K562 (cell line): ENCODE data around the gene SCN4B. TPM values are rescaled to one million over a fixed set of nuclear protein-coding genes. Genes with fewer than 3 reads are reported as not detected.

Source experiments
- ATAC-seq: fragments of 200-7000 bp; cut with Tn5 transposase; 3 replicates; pipeline ENCODE4 v1.9.1; 2020; ENCODE audit warnings: moderate library complexity
- BruUV-seq: library from RNA; stranded (reverse); fragments of 400-500 nt; replicated peaks from 2 replicates; lab custom pipeline; 2021; lab: Mats Ljungman, UMichigan
- CTCF ChIA-PET: fragments of 300-600 bp; formaldehyde crosslinking; extraction: SDS; loops from one replicate; lab custom pipeline; 2021; ENCODE audit warnings: low intra/inter-chr PET ratio; lab: Yijun Ruan, JAX
- POLR2A ChIA-PET: fragments of 300-600, 350-650 bp; sonication (Branson Sonifier 250); formaldehyde crosslinking; extraction: SDS; loops from one replicate; lab custom pipeline; 2021; ENCODE audit warnings: antibody characterized with exemption, inconsistent platforms; lab: Yijun Ruan, JAX
- DNase-seq, 4 experiments: peaks; one replicate each; pipeline versions ENCODE4 v3.0.0 to v3.0.0-alpha.2; 2011 to 2018; ENCODE audit warnings: low spot score in 3 of 4, mixed read lengths in 3 of 4; ENCODE audit errors: extremely low read depth in 1 of 4
- FAIRE-seq: peaks from 2 replicates; lab custom pipeline; 2011; peaks lifted over from hg19 to GRCh38; lab: Jason Lieb, UNC
- H2AFZ ChIP-seq: 2 replicates; pipeline ENCODE4 v1.6.0; 2011; ENCODE audit warnings: low read depth, low read length, control low read depth, inconsistent platforms
- H3K27ac ChIP-seq: fragments of 200-600 bp; 3 replicates; pipeline ENCODE4 v1.8.0; 2011; ENCODE audit warnings: low read depth, mild to moderate bottlenecking, control low read depth, inconsistent platforms, low read length, moderate library complexity, mixed read lengths; ENCODE audit errors: extremely low read depth
- H3K27me3 ChIP-seq, 2 experiments: fragments of 300-600 bp in 1 of 2; 2 replicates in 1 of 2; 3 replicates in 1 of 2; pipeline versions ENCODE4 v1.6.0 to v1.8.0; 2011; ENCODE audit warnings: inconsistent platforms in 2 of 2, low read length in 2 of 2, mild to moderate bottlenecking in 1 of 2, mixed read lengths in 1 of 2, moderate library complexity in 1 of 2; ENCODE audit not compliant: control insufficient read depth in 2 of 2, insufficient read depth in 2 of 2
- H3K36me3 ChIP-seq: fragments of 300-600 bp; 3 replicates; pipeline ENCODE4 v1.8.0; 2011; ENCODE audit warnings: mild to moderate bottlenecking, low read length, inconsistent platforms; ENCODE audit not compliant: control insufficient read depth, insufficient read depth
- H3K4me1 ChIP-seq, 2 experiments: fragments of 200-600 bp in 1 of 2; replicated peaks in 1 of 2; 2 replicates in 1 of 2; 3 replicates in 1 of 2; pipeline versions ENCODE4 v1.5.1 to v1.8.0; 2011; ENCODE audit warnings: inconsistent platforms in 2 of 2, low read length in 2 of 2, mild to moderate bottlenecking in 1 of 2, mixed read lengths in 1 of 2, moderate library complexity in 1 of 2; ENCODE audit not compliant: control insufficient read depth in 2 of 2, insufficient read depth in 2 of 2
- H3K4me2 ChIP-seq: 2 replicates; pipeline ENCODE4 v1.6.1; 2011; ENCODE audit warnings: low read length, control low read depth, inconsistent platforms, mixed read lengths; ENCODE audit not compliant: insufficient read depth
- H3K4me3 ChIP-seq: fragments of 200-600 bp; sonication (generic), shearing (Covaris generic); 2 replicates; pipeline ENCODE4 v1.5.1; 2016; ENCODE audit warnings: control low read depth, inconsistent platforms
- H3K79me2 ChIP-seq: fragments of 200-600 bp; 3 replicates; pipeline ENCODE4 v1.8.0; 2011; ENCODE audit warnings: low read length, inconsistent platforms; ENCODE audit not compliant: control insufficient read depth, insufficient read depth
- H3K9ac ChIP-seq, 2 experiments: 2 replicates each; pipeline versions ENCODE4 v1.6.0 to v1.6.1; 2011; ENCODE audit warnings: low read depth in 2 of 2, low read length in 2 of 2, control low read depth in 1 of 2, inconsistent platforms in 1 of 2, mild to moderate bottlenecking in 1 of 2, mixed read lengths in 1 of 2; ENCODE audit not compliant: insufficient read depth in 1 of 2
- H3K9me1 ChIP-seq: one replicate; pipeline ENCODE4 v1.6.0; 2011; ENCODE audit warnings: inconsistent platforms, mild to moderate bottlenecking, low read length, moderate library complexity; ENCODE audit not compliant: control insufficient read depth, insufficient read depth
- H3K9me3 ChIP-seq: replicated peaks from 2 replicates; pipeline ENCODE4 v1.5.1; 2011; ENCODE audit warnings: low read depth, low read length, inconsistent platforms; ENCODE audit not compliant: control insufficient read depth, insufficient read depth
- H4K20me1 ChIP-seq: replicated peaks from 2 replicates; pipeline ENCODE4 v1.6.1; 2011; ENCODE audit warnings: low read length, inconsistent platforms, mixed read lengths; ENCODE audit not compliant: control insufficient read depth, insufficient read depth
- FUS ChIP-seq: fragments of 200-400 bp; formaldehyde crosslinking; optimal IDR thresholded peaks from 2 replicates; pipeline ENCODE3; 2017; ENCODE audit warnings: low read depth, low read length
- HNRNPLL ChIP-seq: fragments of 200-400 bp; formaldehyde crosslinking; IDR thresholded peaks from 2 replicates; pipeline ENCODE4 v1.6.1; 2017; ENCODE audit warnings: low read length, low read depth, mild to moderate bottlenecking; ENCODE audit not compliant: poor library complexity, severe bottlenecking
- JUNB ChIP-seq: fragments of 450-650 bp; formaldehyde crosslinking; conservative IDR thresholded peaks from 2 replicates; pipeline ENCODE4 v1.4.0; 2020; ENCODE audit warnings: mild to moderate bottlenecking
- NFATC3 ChIP-seq: fragments of 450-650 bp; IDR thresholded peaks from 2 replicates; pipeline ENCODE4 v1.6.1; 2017; ENCODE audit warnings: mild to moderate bottlenecking
- PHB ChIP-seq: fragments of 250-450 bp; sonication (Bioruptor Pico); IDR thresholded peaks from 2 replicates; pipeline ENCODE4 v1.5.0; 2021
- POLR2A ChIP-seq: fragments of 450-650 bp; conservative IDR thresholded peaks from 2 replicates; pipeline ENCODE4 v1.6.1; 2016
- RBFOX2 ChIP-seq: fragments of 200-400 bp; formaldehyde crosslinking; IDR thresholded peaks from 2 replicates; pipeline ENCODE4 v1.6.1; 2017; ENCODE audit warnings: low read depth, mild to moderate bottlenecking, low read length, moderate library complexity
- SRSF9 ChIP-seq: fragments of 200-400 bp; formaldehyde crosslinking; IDR thresholded peaks from 2 replicates; pipeline ENCODE4 v1.6.1; 2017; ENCODE audit warnings: low read depth, low read length, borderline replicate concordance
- TFAM ChIP-seq: fragments of 250-450 bp; sonication (Bioruptor Pico); conservative IDR thresholded peaks from 2 replicates; pipeline ENCODE4 v1.5.0; 2021; ENCODE audit warnings: mild to moderate bottlenecking, moderate library complexity
- ZBTB17 ChIP-seq: fragments of 450-650 bp; formaldehyde crosslinking; IDR thresholded peaks from 2 replicates; pipeline ENCODE4 v1.4.0; 2020; ENCODE audit warnings: mild to moderate bottlenecking
- ZEB2 ChIP-seq: fragments of 450-650 bp; IDR thresholded peaks from 2 replicates; pipeline ENCODE4 v1.6.1; 2016
- WGBS: fragments of 100-300 bp; shearing (Covaris generic); methylation state at CpG from one replicate; pipeline ENCODE4 v1.1.6; 2016; ENCODE audit warnings: low coverage, mixed read lengths; ENCODE audit not compliant: insufficient coverage; ENCODE audit errors: missing lambda C conversion rate; 5-methylcytosine and 5-hydroxymethylcytosine counted together
- in situ Hi-C: fragments of 300-500 bp; cut with MboI; formaldehyde crosslinking; loops from 4 replicates; pipeline ENCODE4 v1.15.0; 2018; ENCODE audit warnings: inconsistent platforms, mixed read lengths
- intact Hi-C: fragments of 100-400 bp; cut with micrococcal nuclease; formaldehyde crosslinking; loops from 2 replicates; pipeline ENCODE4 v1.14.2; 2022
- polyA plus RNA-seq, 8 experiments: library from polyadenylated mRNA; depleted of rRNA in 4 of 8; stranded (reverse) in 5 of 8; unstranded in 3 of 8; fragments of >200 nt; fragmentation: Nextera tagmentation in 2 of 8; fragmentation: Illumina TruSeq in 1 of 8; extraction: Ambion mirVana in 2 of 8; extraction: Trizol in 1 of 8; gene quantifications; 2 replicates each; pipeline versions ENCODE4 v1.2.1 to v1.2.3, GENCODE V29; 2011 to 2014; ENCODE audit warnings: inconsistent platforms in 1 of 8, missing spikeins in 1 of 8
- total RNA-seq, 7 experiments: library from RNA; depleted of rRNA in 6 of 7; stranded (reverse); fragments of >200 nt in 6 of 7; fragmentation: Illumina TruSeq in 2 of 7; extraction: Trizol in 2 of 7; gene quantifications; 2 replicates each; pipeline versions ENCODE4 v1.2.1 to v1.2.3, GENCODE V29; 2011 to 2021; ENCODE audit warnings: low replicate concordance in 1 of 7

The SCN4B gene
- total and polyA plus RNA-seq, 9 of the 15 experiments (the other 6 are each of a cell fraction or from before 2014, with no cell fraction given) = 0.03 TPM; not detected in 8

GRCh38 chr11:118168751-118169150 lies 16.1 kb upstream of the SCN4B start:
- no peak overlapping the region for H3K4me3 ChIP-seq
- peaks cover 21 to 83% of the 10 kb centered on the region in 2 experiments; a peak in 4 of 5 replicates for H3K27me3 ChIP-seq
- ChIA-PET POLR2A (interaction anchor here (1.0 to 1.3 kb wide), 2 partner anchors 22 to 35 kb away, joined by 3 to 4 read pairs; no protein-coding TSS in a partner anchor), CTCF (no interaction called here)
- TF ChIP-seq ZBTB17 (CRISPR knock-in tag) (no peak), TFAM (CRISPR knock-in tag) (no peak), NFATC3 (no peak), SRSF9 (no peak), POLR2A (no peak), HNRNPLL (no peak), RBFOX2 (no peak), ZEB2 (no peak), JUNB (CRISPR knock-in tag) (no peak), FUS (no peak), PHB (CRISPR knock-in tag) (no peak)
- no peaks in the 10 kb centered on the region for H3K79me2 ChIP-seq
- H3K4me1 ChIP-seq = peaks cover 0 to 10% of the 10 kb centered on the region in 2 experiments; a peak in 2 of 5 replicates
- no peak overlapping the region for H2AFZ ChIP-seq
- H3K9me3 ChIP-seq = no peaks in the 10 kb centered on the region
- peaks cover 22% of the 10 kb centered on the region for H4K20me1 ChIP-seq
- H3K36me3 ChIP-seq = no peaks in the 10 kb centered on the region
- intact Hi-C loops (no loop called here), in situ Hi-C loops (no loop called here)
- WGBS = 0% methylated on average over 3 of the region's 3 CpGs
- no TSS peak for BruUV-seq
- no peak overlapping the region for H3K27ac ChIP-seq
- DNase-seq = no peak
- no peak for FAIRE-seq
- H3K9ac ChIP-seq = no peak overlapping the region
- ATAC-seq = no peak
- no peaks in the 10 kb centered on the region for H3K9me1 ChIP-seq
- no peak overlapping the region for H3K4me2 ChIP-seq
